T-helper 2 cell (primary cell): ENCODE measurements around the gene OR1N2.
"Not testable (repeated sequence)": the region's sequence is repeated elsewhere in the genome, so short reads cannot be mapped to it uniquely, and the experiment has no call there.

Source experiments
- DNase-seq, 5 experiments: peaks; one replicate each; pipeline versions ENCODE4 v3.0.0 to v3.0.0-alpha.2; 2012 to 2022
- total RNA-seq, 2 donors: gene quantifications; one replicate each; lab custom pipeline; 2026; lab: John Stamatoyannopoulos, UW

The OR1N2 gene, protein sequence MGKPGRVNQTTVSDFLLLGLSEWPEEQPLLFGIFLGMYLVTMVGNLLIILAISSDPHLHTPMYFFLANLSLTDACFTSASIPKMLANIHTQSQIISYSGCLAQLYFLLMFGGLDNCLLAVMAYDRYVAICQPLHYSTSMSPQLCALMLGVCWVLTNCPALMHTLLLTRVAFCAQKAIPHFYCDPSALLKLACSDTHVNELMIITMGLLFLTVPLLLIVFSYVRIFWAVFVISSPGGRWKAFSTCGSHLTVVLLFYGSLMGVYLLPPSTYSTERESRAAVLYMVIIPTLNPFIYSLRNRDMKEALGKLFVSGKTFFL
- total RNA-seq = 0 reads per million in 2 donors

DNA sequence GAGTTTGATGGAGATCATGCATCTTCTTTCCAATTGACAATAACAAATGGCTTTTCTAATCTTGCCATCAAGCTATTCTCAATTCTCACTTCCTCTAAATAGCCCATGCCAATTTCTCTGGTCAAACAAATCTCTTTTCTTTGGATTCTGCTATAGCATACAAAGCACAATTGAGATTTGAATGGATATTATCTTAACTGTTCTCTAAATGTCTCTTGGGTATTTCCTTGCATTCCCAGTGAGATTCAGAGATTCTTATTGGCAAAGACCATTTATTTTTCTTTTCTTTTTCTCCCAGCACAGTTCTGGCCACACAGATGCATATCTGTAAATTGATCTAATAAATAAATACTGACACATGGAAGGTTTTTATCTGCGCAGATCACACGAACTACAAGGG lies at the start of gene OR1N2:
Gene OR1N2, plus strand, starts transcription at position 301 of the 400 bp plus-strand sequence. CDS start 100 bp downstream, outside the sequence.
- no peak for DNase-seq

GRCh38 chr9:122506964-122507363 lies 45.9 kb upstream of the OR1N2 start:
- DNase-seq = no peak

DNA sequence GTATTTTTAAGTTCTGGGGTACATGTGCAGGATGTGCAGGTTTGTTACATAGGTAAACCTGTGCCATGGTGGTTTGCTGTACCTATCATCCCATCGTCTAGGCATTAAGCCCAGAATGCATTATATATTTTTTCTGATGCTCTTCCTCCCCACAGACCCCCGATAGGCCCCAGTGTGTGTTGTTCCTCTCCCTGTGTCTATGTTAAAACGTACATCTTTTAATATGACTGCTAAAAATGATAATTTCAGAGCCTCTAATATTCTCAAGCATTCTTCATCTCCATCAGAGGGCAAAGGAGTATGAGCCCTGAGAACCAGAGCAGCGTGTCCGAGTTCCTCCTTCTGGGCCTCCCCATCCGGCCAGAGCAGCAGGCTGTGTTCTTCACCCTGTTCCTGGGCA lies 42.4 kb upstream of the OR1N2 start, which contains the start of gene OR1J2:
Gene OR1J2, plus strand, starts transcription at position 301 of the 400 bp plus-strand sequence. Its CDS starts 0 bp downstream, at position 301.
- no peak for DNase-seq

DNA sequence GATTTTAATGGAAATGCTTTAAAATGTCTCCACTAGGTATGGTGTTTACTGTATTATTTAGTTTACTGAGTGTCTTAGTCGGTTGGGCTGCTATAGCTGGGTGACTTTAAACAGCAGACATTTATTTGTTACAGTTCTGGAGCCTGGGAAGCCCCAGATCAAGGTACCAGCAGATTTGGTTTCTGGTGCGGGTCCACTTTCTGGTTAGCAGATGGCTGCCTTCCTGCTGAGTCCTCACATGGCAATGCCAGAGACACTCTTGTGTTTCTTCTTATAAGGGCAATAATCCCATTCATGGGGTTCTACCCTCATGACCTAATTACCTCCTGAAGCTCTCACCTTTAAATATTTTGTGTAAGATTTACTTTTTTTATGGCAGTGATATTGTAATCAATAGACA lies 34.7 kb upstream of the OR1N2 start:
- DNase-seq = no peak

DNA sequence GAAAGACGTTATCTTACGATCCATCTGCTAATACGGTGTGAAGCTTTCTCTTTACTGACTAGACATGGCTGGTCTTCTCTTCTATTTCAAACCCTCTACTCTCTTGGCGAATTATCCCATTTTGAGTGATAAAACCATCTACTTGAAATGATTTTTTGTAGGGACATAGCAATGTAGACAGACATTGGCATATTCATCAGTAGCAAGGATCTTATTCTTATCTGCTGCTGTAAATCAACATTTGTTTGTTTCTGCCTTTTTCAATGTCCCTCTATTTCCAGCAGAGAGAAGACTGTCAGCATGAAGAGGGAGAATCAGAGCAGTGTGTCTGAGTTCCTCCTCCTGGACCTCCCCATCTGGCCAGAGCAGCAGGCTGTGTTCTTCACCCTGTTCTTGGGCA lies 34.1 kb upstream of the OR1N2 start, which contains the start of gene OR1J4:
Gene OR1J4, plus strand, starts transcription at position 301 of the 400 bp plus-strand sequence. Its CDS starts 0 bp downstream, at position 301.
- no peak for DNase-seq

DNA sequence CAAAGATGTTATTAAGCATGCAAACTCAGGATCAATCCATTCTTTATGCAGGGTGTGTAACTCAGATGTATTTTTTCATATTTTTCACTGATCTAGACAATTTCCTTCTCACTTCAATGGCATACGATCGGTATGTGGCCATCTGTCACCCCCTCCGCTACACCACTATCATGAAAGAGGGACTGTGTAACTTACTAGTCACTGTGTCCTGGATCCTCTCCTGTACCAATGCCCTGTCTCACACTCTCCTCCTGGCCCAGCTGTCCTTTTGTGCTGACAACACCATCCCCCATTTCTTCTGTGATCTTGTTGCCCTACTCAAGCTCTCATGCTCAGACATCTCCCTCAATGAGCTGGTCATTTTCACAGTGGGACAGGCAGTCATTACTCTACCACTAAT lies 33.5 kb upstream of the OR1N2 start:
- DNase-seq = no peak

DNA sequence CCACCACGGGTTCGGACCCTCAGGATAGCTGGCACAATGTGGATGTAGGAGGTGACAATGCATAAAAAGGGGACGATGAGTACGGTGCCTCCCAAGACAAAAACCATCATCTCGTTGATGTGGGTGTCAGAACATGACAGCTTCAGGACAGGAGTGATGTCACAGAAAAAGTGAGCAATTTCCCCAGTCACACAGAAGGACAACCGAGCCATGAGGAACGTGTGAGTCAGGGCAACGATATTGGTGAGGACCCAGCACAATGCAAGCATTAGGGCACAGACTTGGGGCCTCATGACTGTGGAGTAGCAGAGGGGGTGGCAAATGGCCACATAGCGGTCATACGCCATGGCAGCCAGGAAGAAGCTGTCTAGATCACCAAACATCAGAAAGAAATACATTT lies 26.3 kb upstream of the OR1N2 start:
- no peak for DNase-seq

GRCh38 chr9:122527193-122527592 lies 25.7 kb upstream of the OR1N2 start, which contains the start of gene OR1N1:
OR1N1 (minus strand) TSS chr9:122527293; CDS start chr9:122527293, 0 bp downstream.
- DNase-seq = no peak

DNA sequence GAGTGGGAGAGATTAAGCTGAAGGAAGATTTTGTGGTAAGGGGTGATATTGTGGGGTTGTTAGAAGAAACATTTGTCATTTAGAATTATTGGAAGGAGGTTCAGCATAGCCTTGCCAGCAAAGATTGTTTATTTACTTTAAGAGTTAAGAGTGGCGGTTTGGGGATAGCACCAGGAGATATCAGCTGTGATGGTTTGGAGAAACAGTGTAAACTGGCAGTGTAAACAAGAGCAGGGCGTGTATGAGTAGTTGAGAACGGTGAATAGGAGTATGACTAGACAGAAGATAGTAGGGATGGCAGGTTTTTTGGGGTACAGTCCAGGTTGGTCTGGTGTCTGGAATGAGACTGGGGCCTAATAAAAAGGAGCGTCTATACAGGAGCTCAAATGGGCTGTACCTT lies 21.8 kb upstream of the OR1N2 start:
- DNase-seq = not testable (repeated sequence)

- no peak for DNase-seq
These were observed 16.8 kb upstream of the OR1N2 start for GRCh38 chr9:122536134-122536533.

GRCh38 chr9:122537066-122537465 lies 15.8 kb upstream of the OR1N2 start:
- not testable (repeated sequence) for DNase-seq

DNA sequence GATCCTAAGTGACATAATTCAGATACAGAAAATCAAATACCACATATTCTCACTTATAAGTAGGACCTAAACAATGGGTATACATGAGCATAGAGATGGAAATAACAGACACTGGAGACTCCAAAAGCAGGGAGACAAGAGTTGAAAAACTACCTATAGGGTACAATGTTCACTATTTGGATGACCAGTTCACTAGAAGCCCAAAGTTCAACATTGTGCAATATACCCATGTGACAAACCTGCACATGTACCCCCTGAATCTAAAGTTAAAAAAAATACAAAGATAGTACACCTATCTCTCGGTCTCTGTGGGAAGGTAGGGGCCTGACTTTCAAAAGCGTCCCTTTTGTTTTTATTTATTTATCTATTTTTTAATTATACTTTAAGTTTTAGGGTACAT lies 14.2 kb upstream of the OR1N2 start:
- no peak for DNase-seq

DNA sequence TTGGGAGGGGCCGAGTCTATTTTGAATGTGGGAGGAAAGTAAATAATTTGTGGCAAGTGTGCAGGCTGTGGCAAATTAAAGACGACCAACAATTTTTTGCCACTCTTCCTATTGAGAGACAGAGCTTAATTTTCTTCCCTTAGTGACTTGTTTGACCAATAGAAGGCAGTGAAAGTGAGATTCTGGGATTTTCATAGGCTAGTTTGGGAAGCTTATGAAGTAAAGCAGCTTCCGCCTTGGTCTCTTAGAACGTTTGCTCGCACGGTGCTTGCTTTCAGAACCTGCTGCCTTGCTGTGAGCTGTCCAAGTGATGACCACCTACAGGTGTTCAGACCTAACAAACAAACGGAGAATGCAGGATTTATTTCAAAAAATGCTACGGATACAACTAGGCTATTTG lies 6.7 kb upstream of the OR1N2 start:
- no peak for DNase-seq

- DNase-seq = no peak
These were observed 1.5 kb upstream of the OR1N2 start for GRCh38 chr9:122551371-122551770.

GRCh38 chr9:122561446-122561845 lies 8.5 kb downstream of the OR1N2 start:
- no peak for DNase-seq

DNA sequence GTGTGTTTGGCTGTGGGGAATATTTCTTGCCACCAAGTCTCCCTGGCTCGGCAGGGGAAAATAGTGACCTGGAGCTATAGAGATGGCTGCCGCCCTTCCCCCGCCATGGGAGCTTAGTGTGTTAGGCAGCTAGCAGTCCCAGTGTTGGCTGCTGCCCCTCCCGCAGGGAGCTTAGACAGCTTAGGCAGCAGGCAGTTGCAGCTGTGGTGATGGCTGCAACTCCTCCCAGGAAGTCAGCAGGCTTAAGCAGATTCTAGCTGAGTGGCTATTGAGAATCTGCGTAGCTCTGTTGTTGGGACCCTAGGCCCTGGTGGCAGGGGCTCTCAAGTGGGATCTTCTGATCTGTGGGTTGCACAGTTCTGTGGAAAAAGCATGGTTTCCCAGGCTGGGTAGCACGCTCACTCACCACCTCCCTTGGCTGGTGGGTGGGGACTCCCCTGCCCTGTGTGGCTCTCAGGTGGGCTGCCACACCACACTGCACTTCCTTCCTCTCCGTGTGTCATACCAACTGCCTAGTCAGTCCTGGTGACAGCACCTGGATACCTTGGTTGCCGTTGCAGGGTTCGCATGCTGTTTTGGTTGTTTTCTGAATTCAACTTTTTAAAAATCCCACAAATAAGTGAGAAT lies 9.3 kb downstream of the OR1N2 start:
- DNase-seq = peak in 1 of 5 experiments; percentile 24

GRCh38 chr9:122567901-122568300 lies 15.0 kb downstream of the OR1N2 start:
- DNase-seq = no peak

- DNase-seq = peak in 1 of 5 experiments; percentile 10
These were observed 19.5 kb downstream of the OR1N2 start for GRCh38 chr9:122572456-122572855.

GRCh38 chr9:122579874-122580273 lies 27.0 kb downstream of the OR1N2 start:
- no peak for DNase-seq

- DNase-seq = no peak
These were observed 27.4 kb downstream of the OR1N2 start for GRCh38 chr9:122580360-122580759.

DNA sequence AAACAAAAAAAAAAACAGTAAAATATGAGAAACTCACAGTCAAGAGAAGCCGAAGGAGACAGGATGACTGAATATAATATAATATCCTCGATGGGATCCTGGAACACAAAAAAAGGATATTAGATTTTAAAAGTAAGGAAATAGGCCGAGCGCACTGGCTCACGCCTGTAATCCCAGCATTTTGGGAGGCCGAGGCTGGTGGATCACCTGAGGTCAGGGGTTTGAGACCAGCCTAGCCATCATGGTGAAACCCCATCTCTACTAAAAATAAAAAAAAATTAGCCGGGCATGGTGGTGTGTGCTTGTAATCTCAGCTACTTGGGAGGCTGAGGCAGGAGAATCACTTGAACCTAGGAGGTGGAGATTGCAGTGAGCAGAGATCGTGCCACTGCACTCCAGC lies 30.4 kb downstream of the OR1N2 start, which contains the start of gene OR1L8:
Gene OR1L8, minus strand, starts transcription at position 101 of the 400 bp plus-strand sequence. CDS start 14,907 bp downstream, outside the sequence.
- not testable (repeated sequence) for DNase-seq
